T-helper 1 cell (primary cell): ENCODE results near the gene LAMA1.
"Not testable (repeated sequence)": the region's sequence is repeated elsewhere in the genome, so short reads cannot be mapped to it uniquely, and the experiment has no call there.

Source experiments
- DNase-seq, 5 donors: peaks; one replicate each; pipeline ENCODE4 v3.0.0-alpha.2; 2012 to 2020

LAMA1 gene

GRCh38 chr18:6942742-6943141, 174.9 kb downstream of the LAMA1 start:
- no peak for DNase-seq

- DNase-seq = no peak
These were observed 175.6 kb downstream of the LAMA1 start for GRCh38 chr18:6941996-6942395.

- no peak for DNase-seq
These were observed 177.1 kb downstream of the LAMA1 start for GRCh38 chr18:6940451-6940850.

GRCh38 chr18:6939972-6940371, 177.6 kb downstream of the LAMA1 start:
- DNase-seq = no peak

- DNase-seq = not testable (repeated sequence)
These were observed 179.2 kb downstream of the LAMA1 start for GRCh38 chr18:6938403-6938802.

- no peak for DNase-seq
These were observed 179.6 kb downstream of the LAMA1 start for GRCh38 chr18:6938003-6938402.

- no peak for DNase-seq
These were observed 182.7 kb downstream of the LAMA1 start for GRCh38 chr18:6934859-6935258.

- DNase-seq = no peak
These were observed 188.1 kb downstream of the LAMA1 start for GRCh38 chr18:6929370-6930102.

GRCh38 chr18:6928359-6928758, 189.2 kb downstream of the LAMA1 start:
- no peak for DNase-seq

- DNase-seq = no peak
These were observed 190.4 kb downstream of the LAMA1 start for GRCh38 chr18:6927153-6927552.

GRCh38 chr18:6923220-6923619, 194.4 kb downstream of the LAMA1 start:
- no peak for DNase-seq

- DNase-seq = no peak
These were observed 196.0 kb downstream of the LAMA1 start for GRCh38 chr18:6921571-6921970.

GRCh38 chr18:6920099-6920955, 197.3 kb downstream of the LAMA1 start:
- peak in 1 of 5 donors; percentile 14 for DNase-seq

GRCh38 chr18:6917072-6917471, 200.5 kb downstream of the LAMA1 start:
- DNase-seq = no peak

GRCh38 chr18:6901286-6901926, 216.2 kb downstream of the LAMA1 start:
- DNase-seq = no peak

GRCh38 chr18:6891788-6892187, 225.8 kb downstream of the LAMA1 start:
- no peak for DNase-seq
